SU-DHL-6 (cell line): ENCODE data around the gene ACAD10.

ENCODE experiments used
- CTCF ChIP-seq: fragments of 200-600 bp; sonication (generic); IDR thresholded peaks from one replicate; pipeline ENCODE4 v1.5.1; 2017; ENCODE audit warnings: antibody characterized with exemption, mild to moderate bottlenecking, low read length, moderate library complexity; ENCODE audit not compliant: insufficient read depth, poor library complexity, severe bottlenecking
- EZH2phosphoT487 ChIP-seq: fragments of 200-600 bp; sonication (generic), shearing (Covaris generic); conservative IDR thresholded peaks from 2 replicates; pipeline ENCODE4 v1.6.1; 2018; ENCODE audit warnings: mild to moderate bottlenecking, antibody characterized with exemption, low read length, moderate library complexity, mixed read lengths

- no peak for TF ChIP-seq CTCF
- no peak for TF ChIP-seq EZH2phosphoT487
Observed at GRCh38 chr12:111715279-111715678, 29.4 kb downstream of the ACAD10 start.
